Loucy (cell line): ENCODE data around the gene SSTR3.

Experiments used
- H2AFZ ChIP-seq: fragments of 200-600 bp; sonication (generic); 2 replicates; pipeline ENCODE4 v1.6.0; 2016; ENCODE audit warnings: antibody characterized with exemption, mild to moderate bottlenecking, low read length, moderate library complexity
- H3F3A ChIP-seq: fragments of 200-600 bp; 2 replicates; pipeline ENCODE4 v1.6.0; 2016; ENCODE audit warnings: antibody characterized with exemption, low read depth, mild to moderate bottlenecking
- H3K27me3 ChIP-seq: fragments of 200-600 bp; sonication (generic); 2 replicates; pipeline ENCODE4 v1.6.1; 2014; ENCODE audit warnings: low read length, mild to moderate bottlenecking; ENCODE audit not compliant: insufficient read depth, poor library complexity, severe bottlenecking
- H3K36me3 ChIP-seq: fragments of 200-600 bp; sonication (generic); 2 replicates; pipeline ENCODE4 v1.6.1; 2016; ENCODE audit warnings: low read length; ENCODE audit not compliant: insufficient read depth
- H3K4me1 ChIP-seq: fragments of 200-600 bp; sonication (generic); 2 replicates; pipeline ENCODE4 v1.5.1; 2014; ENCODE audit warnings: low read length, mild to moderate bottlenecking; ENCODE audit not compliant: insufficient read depth, poor library complexity, severe bottlenecking
- H3K4me2 ChIP-seq: fragments of 200-600 bp; sonication (generic); 2 replicates; pipeline ENCODE4 v1.6.0; 2014; ENCODE audit warnings: antibody characterized with exemption, low read length, low read depth, mild to moderate bottlenecking; ENCODE audit not compliant: poor library complexity, severe bottlenecking
- H3K4me3 ChIP-seq: fragments of 200-600 bp; sonication (generic); 2 replicates; pipeline ENCODE4 v1.5.1; 2014; ENCODE audit warnings: low read length, mild to moderate bottlenecking, mixed read lengths; ENCODE audit not compliant: poor library complexity, severe bottlenecking
- H3K79me2 ChIP-seq: fragments of 200-600 bp; sonication (generic); 2 replicates; pipeline ENCODE4 v1.6.1; 2014; ENCODE audit warnings: low read length; ENCODE audit not compliant: insufficient read depth
- H3K9ac ChIP-seq: fragments of 200-600 bp; sonication (generic); 2 replicates; pipeline ENCODE4 v1.6.0; 2014; ENCODE audit warnings: mild to moderate bottlenecking, low read depth, low read length, moderate library complexity; ENCODE audit not compliant: poor library complexity, severe bottlenecking
- H3K9me2 ChIP-seq: fragments of 200-600 bp; sonication (generic); replicated peaks from 2 replicates; pipeline ENCODE4 v1.6.1; 2016; ENCODE audit warnings: low read depth, low read length, mixed read lengths
- H3K9me3 ChIP-seq: fragments of 200-600 bp; sonication (generic); 2 replicates; pipeline ENCODE4 v1.6.1; 2014; ENCODE audit warnings: mild to moderate bottlenecking, antibody characterized with exemption, low read length, low read depth; ENCODE audit not compliant: insufficient read depth
- H4K20me1 ChIP-seq: fragments of 200-600 bp; sonication (generic); 2 replicates; pipeline ENCODE4 v1.6.0; 2014; ENCODE audit warnings: antibody characterized with exemption, low read length, mild to moderate bottlenecking; ENCODE audit not compliant: insufficient read depth, poor library complexity, severe bottlenecking
- EZH2phosphoT487 ChIP-seq: fragments of 200-600 bp; IDR thresholded peaks from 2 replicates; pipeline ENCODE4 v1.6.1; 2018; ENCODE audit warnings: antibody characterized with exemption, mild to moderate bottlenecking, moderate library complexity, borderline replicate concordance
- TF ChIP-seq, protein P1 (sequence below): fragments of 200-600 bp; sonication (generic); conservative IDR thresholded peaks from 2 replicates; pipeline ENCODE4 v1.5.1; 2014; ENCODE audit warnings: mild to moderate bottlenecking, antibody characterized with exemption, low read length

SSTR3 gene

DNA sequence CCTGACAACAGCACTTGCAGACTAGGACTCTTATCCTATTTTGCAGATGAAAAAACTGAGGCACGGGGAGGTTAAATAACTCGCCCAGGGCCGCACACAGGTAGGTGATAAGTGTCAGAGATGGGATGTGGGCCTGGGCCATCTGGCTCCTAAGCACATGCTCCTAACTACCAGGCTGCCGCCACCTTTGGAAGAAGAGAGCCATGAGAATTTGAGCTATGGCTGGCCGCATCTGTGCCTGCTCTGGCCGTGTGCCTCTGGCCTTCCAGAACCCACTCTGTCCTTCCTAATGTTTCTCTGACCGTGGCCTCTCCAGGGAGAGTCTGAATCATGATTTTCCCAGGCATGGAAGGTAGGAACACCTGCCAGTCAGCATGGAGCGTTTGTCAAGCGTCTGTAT is 47.2 kb downstream of the SSTR3 start:
- Histone ChIP-seq H3K4me3 (no peak overlapping the region), H3K9me3 (no peaks in the 10 kb centered on the region), H3K9ac (peak overlapping the region; percentile 50), H3K4me1 (peaks cover 60% of the 10 kb centered on the region), H3K9me2 (no peaks in the 10 kb centered on the region), H3F3A (no peaks in the 10 kb centered on the region), H4K20me1 (no peaks in the 10 kb centered on the region), H3K79me2 (no peaks in the 10 kb centered on the region), H3K4me2 (peak overlapping the region; percentile 69), H2AFZ (no peak overlapping the region), H3K27me3 (no peaks in the 10 kb centered on the region), H3K36me3 (no peaks in the 10 kb centered on the region)
- TF ChIP-seq, protein P1, sequence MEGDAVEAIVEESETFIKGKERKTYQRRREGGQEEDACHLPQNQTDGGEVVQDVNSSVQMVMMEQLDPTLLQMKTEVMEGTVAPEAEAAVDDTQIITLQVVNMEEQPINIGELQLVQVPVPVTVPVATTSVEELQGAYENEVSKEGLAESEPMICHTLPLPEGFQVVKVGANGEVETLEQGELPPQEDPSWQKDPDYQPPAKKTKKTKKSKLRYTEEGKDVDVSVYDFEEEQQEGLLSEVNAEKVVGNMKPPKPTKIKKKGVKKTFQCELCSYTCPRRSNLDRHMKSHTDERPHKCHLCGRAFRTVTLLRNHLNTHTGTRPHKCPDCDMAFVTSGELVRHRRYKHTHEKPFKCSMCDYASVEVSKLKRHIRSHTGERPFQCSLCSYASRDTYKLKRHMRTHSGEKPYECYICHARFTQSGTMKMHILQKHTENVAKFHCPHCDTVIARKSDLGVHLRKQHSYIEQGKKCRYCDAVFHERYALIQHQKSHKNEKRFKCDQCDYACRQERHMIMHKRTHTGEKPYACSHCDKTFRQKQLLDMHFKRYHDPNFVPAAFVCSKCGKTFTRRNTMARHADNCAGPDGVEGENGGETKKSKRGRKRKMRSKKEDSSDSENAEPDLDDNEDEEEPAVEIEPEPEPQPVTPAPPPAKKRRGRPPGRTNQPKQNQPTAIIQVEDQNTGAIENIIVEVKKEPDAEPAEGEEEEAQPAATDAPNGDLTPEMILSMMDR, result no peak
- no peak for TF ChIP-seq EZH2phosphoT487

DNA sequence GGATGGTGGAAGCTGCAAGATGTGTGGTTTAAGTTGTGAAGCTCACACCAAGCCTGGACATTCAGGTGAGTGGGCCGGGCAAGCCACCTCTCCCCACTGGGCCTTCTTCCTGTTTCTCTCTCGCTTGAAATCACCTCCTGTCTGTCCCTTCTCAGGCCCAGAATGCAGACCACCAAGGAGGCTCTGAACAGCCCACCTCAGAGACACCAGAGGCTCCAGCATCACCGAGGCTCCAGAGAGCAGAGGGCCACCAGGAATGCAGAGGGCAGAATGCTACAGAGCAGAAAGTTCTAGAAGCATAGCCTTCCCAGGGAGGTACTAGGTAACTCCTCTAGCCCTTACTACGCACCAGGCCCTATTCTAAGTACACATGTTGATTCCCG is 47.8 kb downstream of the SSTR3 start:
- Histone ChIP-seq H3K9ac (peak overlapping the region; percentile 50), H3K4me3 (peak overlapping the region; percentile 34), H3F3A (no peaks in the 10 kb centered on the region), H3K9me3 (no peaks in the 10 kb centered on the region), H3K4me1 (peaks cover 60% of the 10 kb centered on the region), H3K36me3 (no peaks in the 10 kb centered on the region), H3K4me2 (peak overlapping the region; percentile 69), H3K27me3 (no peaks in the 10 kb centered on the region), H3K9me2 (no peaks in the 10 kb centered on the region), H2AFZ (no peak overlapping the region), H3K79me2 (no peaks in the 10 kb centered on the region), H4K20me1 (no peaks in the 10 kb centered on the region)
- no peak for TF ChIP-seq EZH2phosphoT487
- TF ChIP-seq, protein P1, result no peak

DNA sequence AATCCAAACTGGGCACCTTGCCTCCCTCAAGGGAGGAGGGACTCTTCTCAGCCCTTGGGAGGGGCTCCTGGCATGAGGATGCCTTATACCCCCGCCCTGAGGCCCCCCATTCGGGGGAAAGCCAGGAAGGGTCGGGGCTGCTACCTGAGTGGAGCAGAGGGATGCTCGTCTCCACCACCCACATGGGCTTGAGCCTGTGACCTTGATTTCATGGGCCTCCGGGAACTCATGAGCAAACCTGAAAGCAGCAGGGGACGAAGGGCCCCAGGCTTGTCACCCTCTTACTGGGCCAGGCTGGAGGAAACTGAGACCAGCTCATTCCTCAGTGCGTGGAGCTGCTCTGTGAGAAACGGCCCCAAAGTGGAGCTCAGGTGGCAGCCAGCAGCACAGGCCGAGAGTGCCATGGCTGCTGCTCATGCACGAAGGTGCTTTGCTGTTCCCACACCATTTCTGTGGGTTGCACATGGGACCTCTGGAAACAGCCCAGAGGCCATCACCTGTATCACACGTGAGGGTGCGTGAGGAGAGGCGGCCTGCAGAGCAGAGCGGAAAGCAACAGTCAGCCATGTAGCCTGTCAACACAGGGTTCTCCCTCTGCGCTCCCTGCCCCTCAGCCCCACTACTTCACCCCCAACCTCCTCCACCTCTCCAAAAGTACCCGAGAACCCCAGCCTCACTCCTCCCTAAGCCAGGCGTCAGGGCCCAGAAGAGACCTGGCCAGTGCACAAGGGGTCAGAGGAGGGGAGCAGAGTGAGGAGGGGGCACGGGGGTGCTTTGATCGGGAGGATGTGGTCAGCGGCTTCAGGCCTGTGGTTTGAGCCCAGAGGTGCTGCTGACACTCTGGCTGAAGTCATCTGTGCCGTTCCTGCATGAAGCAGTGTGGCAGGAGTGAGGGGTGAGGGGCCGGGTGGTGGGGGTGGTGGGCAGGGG is 48.4 kb downstream of the SSTR3 start:
- H3K79me2 ChIP-seq, result no peaks in the 10 kb centered on the region
- TF ChIP-seq, protein P1, result no peak
- no peak for TF ChIP-seq EZH2phosphoT487
- peak overlapping the region; percentile 22 for H3K4me3 ChIP-seq
- H3K36me3 ChIP-seq, result no peaks in the 10 kb centered on the region
- no peaks in the 10 kb centered on the region for H3K27me3 ChIP-seq
- peak overlapping the region; percentile 44 for H3K9ac ChIP-seq
- H2AFZ ChIP-seq, result 0 out of 2 replicates have a peak overlapping the region, but pooled peaks have one; percentile 46
- H3K9me2 ChIP-seq, result no peaks in the 10 kb centered on the region
- H4K20me1 ChIP-seq, result no peaks in the 10 kb centered on the region
- H3K4me1 ChIP-seq, result peaks cover 60% of the 10 kb centered on the region
- peak overlapping the region; percentile 65 for H3K4me2 ChIP-seq
- H3K9me3 ChIP-seq, result no peaks in the 10 kb centered on the region
- H3F3A ChIP-seq, result no peaks in the 10 kb centered on the region
